GM19099 (cell line): ENCODE measurements around the gene DCST1.

Source experiments
- POLR2A ChIP-seq: IDR thresholded peaks from 3 replicates; pipeline ENCODE4 v1.6.1; 2011; ENCODE audit warnings: low read depth; ENCODE audit not compliant: insufficient read length; ENCODE audit errors: extremely low read depth

The DCST1 gene

GRCh38 chr1:155017946-155018316 lies 15.7 kb upstream of the DCST1 start:
- no peak for TF ChIP-seq POLR2A

- TF ChIP-seq POLR2A: no peak
Measured at GRCh38 chr1:155018617-155019348, 14.8 kb upstream of the DCST1 start.

- no peak for TF ChIP-seq POLR2A
Measured at GRCh38 chr1:155019377-155020245, 14.0 kb upstream of the DCST1 start.

DNA sequence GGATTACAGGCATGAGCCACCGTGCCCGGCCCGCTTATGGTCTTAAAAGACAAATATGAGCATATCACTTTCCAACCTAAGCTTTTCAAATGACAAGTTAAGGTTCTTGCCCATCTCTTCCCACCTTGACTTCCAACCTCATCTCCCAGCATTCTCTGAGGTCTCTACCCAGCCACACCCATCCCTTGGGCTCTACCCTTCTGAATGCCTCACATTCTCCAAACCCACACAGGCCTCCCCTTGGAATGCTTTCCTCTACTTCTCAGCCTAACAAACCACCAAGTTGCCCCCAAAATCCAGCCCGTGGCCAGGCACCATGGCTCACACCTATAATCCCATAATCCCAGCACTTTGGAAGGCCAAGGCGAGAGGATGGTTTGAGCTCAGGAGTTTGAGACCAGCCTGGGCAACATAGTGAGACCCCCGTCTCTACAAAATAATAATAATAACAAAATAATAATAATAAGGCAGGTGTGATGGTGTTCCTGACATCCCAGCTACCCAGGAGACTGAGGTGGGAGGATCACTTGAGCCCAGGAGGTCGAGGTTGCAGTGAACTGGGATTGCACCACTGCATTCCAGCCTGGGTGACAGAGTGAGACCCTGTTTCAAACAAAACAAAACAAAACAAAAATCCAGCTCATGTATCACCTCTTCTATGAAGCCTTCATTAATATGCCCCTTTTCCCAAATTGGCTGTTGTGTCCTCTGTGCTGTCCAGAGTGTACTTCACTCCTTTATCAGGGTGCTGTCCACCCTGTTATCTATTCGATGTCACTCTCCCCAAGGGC lies 11.3 kb upstream of the DCST1 start:
- TF ChIP-seq POLR2A: no peak

DNA sequence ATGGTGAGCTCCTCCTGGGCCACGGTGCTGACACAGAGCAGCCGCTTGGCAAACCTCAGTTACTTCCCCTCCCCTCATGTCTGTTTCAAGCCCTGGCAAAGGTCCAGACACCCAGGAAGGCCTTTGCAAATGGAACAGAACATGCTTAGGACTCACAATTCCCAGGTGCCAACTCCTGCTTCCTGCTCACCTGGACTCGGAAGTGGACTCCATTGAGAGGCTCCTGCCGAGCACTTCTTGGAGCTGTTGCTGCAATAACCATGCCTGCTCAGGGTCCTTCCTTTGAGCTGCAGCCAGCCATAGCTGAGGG lies 10.7 kb upstream of the DCST1 start:
- TF ChIP-seq POLR2A: no peak

DNA sequence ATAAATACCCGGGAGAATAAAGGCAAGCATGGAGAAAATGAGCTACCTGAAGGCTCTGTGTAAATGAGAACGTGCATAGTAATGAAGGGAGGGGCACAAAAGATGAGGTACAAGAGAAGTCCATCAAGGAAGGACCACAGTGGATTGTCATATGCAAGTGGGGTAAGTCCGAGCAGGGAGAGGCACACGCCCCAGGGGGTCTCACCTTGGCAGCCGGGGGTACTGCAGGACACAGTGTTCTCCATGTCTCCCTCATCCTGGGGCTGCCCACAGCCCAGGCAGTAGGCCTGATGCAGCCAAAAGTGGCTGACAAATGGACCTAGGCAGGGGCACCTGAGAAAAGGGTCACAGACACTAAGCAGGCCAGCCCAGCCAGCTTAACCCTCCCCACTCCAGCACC lies 10.0 kb upstream of the DCST1 start:
- TF ChIP-seq POLR2A: no peak

DNA sequence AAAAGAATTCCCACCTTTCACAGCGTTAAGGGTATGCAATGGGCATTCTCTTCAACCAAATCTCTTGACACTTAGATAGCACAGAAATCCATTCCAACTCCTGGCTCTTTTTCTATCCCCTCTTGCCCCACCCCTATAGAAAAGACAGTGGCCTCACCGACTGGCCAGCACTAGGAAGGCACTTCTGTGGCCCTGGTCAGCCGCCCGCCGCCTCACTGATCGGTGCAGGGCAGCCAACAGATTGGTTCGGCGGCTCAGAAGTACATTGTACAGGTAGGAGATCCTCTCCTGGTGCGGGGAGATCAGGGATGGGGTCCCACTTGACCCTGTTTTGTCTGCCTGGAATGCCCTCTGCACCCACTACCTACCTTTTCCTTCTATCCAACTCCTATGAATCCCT lies 9.3 kb upstream of the DCST1 start:
- TF ChIP-seq POLR2A: no peak

DNA sequence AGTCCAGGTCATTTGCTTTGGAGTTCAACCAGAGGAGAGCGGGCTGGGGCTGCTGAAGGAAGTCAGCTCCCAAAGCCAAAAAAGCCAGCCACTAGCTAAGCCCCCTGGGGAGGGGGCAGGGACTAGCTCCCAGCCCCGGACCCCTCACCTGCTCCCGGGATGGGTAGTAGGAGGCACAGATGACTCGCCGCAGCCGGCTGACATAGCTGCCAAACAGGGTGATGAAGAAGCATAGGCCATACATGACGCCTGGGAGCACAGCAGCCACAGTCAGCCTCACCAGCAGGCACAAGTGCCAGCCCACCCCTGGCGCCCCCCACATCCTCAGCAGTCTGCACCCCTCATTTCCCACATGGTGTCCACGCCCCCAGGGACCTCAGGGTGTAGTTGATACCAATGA lies 7.5 kb upstream of the DCST1 start:
- TF ChIP-seq POLR2A: no peak

GRCh38 chr1:155026588-155026987 lies 7.0 kb upstream of the DCST1 start:
- no peak for TF ChIP-seq POLR2A

DNA sequence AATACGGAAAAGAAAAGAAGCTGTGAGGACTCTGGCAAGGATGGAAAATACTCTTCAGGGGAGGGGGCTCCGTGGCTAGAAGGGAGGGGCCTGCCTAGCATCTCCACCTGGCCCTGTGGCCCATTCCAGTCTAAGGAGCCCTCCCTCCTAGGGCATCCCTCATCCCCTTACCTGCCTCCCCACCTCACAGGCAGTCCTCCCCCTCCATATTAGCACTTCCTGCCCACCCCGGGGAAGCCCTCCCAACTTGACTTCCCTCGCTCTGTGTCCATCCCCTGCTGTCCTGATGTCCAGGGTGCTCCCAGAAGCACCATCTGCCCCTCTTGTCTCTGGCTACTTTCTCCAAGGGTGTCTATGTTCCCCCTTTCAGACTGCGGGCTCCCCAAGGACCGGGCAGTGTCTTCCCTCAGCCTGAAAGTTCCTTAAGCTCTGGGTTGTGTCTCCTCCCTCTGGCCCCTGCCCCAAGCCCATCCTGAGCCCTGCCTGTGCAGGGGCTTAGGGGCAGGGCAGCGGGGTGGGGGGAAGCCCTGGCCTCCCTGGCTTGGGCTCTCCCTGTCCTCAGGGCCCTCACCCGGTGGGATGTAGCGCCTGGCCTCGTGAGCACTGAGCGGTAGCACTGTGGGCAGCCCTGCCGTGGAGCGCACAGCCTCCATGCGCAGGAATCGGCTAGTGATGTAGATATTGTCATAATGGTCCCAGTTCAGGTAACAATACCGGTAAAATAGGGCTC lies 3.9 kb upstream of the DCST1 start:
- no peak for TF ChIP-seq POLR2A

GRCh38 chr1:155030243-155030795 lies 3.3 kb upstream of the DCST1 start:
- TF ChIP-seq POLR2A: no peak

DNA sequence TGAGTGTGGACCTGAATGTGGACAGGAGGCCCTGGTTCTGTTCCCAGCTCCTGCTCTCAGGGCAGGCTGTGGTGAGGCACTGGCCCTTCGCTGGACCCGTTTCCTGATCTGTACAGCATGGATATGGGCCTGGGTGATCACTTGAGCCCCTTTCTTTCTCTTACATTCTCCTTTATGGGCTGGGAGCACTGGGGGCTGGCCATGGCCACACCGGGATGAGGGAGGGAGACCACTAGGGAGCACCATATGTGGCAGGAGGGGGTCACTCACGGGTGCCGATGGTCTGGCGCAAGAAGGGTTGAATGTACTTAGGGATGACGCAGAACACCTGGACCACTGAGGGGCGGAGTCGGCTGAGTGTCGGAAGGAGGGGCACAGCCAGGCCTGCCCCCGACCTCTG lies 2.7 kb upstream of the DCST1 start:
- no peak for TF ChIP-seq POLR2A

DNA sequence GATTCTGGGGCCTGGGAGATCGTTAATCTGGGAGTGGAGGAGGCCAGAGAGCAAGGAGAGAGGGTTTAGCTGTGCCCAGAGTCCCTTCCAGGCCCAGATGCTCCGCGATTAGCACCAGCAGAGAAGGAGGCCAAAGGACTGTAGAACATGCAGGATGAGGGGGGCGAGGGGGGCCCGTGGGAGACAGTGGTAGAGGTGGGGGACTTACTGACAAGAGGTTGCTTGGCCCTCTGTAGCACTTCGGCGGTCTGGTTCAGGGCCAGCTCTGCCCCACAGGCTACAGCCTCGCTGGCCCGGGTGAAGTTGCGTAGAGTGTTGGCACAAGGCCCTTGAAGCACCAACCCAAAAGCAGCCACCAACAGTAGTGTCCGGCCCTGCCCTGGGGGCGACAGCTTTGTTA lies 738 bp upstream of the DCST1 start:
- no peak for TF ChIP-seq POLR2A

DNA sequence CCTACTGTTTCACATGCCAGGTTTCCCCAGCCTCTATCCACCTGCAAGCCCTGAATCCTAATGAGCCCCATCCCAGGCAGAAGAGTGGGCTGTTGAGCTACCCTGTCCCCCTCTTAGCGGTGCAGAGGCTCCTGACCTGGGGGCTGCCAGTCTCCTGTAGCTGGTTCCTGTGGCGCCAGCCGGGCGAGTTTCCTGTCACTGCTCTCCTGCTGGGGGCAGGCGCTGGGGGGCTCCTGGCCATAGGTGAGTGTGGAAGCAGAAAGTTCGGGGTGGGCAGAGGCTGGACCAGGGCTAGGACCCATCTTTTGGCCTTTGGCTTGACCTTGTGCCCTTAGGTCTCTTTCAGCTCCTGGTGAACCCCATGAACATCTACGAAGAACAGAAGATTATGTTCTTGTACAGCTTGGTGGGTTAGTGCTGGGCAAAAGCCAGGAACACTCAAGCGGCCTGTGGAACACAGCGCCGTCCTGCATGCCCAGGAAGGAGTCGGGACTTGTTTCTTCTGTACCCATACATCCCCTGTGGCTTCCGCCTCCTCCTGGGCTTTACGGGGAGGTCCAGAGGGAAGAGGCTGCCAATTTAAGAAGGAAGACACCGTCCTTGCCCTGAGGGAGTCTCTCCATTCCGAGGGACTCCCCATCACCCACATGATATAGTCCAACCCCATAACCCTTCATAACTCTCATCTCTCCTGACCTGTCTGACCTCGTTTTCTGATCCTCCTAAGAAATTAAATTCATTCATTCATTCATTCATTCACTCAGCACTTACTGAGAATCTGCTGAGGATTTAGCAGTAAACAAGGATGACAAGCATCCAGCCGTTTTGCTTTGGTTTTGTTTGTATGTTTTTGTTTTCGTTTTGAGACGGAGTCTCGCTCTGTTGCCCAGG lies 939 bp downstream of the DCST1 start:
- TF ChIP-seq POLR2A: no peak
